Mesenchymal stem cell (in vitro differentiated cells and primary cell): Measurements from ENCODE around the gene CORO6.

Source experiments
- DNase-seq: peaks from one replicate; pipeline ENCODE4 v3.0.0-alpha.2; 2013
- H2AFZ ChIP-seq: one replicate; pipeline ENCODE4 v1.6.1; 2013; ENCODE audit warnings: low read depth, mild to moderate bottlenecking, control low read depth, inconsistent platforms, low read length, moderate library complexity
- H2AK5ac ChIP-seq: 2 replicates; pipeline ENCODE4 v1.6.1; 2013; ENCODE audit warnings: low read length, moderate library complexity, mild to moderate bottlenecking, inconsistent platforms; ENCODE audit not compliant: severe bottlenecking
- H2BK120ac ChIP-seq: one replicate; pipeline ENCODE4 v1.6.1; 2013; ENCODE audit warnings: low read depth, mild to moderate bottlenecking, inconsistent platforms, low read length, moderate library complexity
- H2BK12ac ChIP-seq, 2 experiments: one replicate each; pipeline ENCODE4 v1.6.1; 2013; ENCODE audit warnings: inconsistent platforms in 2 of 2, low read length in 2 of 2, mild to moderate bottlenecking in 2 of 2, moderate library complexity in 2 of 2, control low read depth in 1 of 2
- H2BK15ac ChIP-seq: one replicate; pipeline ENCODE4 v1.6.1; 2013; ENCODE audit warnings: mild to moderate bottlenecking, low read depth, inconsistent platforms; ENCODE audit not compliant: poor library complexity, severe bottlenecking
- H2BK5ac ChIP-seq: 2 replicates; pipeline ENCODE4 v1.6.1; 2013; ENCODE audit warnings: low read depth, mild to moderate bottlenecking, low read length, control low read depth, inconsistent platforms; ENCODE audit not compliant: poor library complexity, severe bottlenecking
- H3K14ac ChIP-seq, 2 experiments: one replicate each; pipeline ENCODE4 v1.6.1; 2013; ENCODE audit warnings: inconsistent platforms in 2 of 2, low read length in 2 of 2, control low read depth in 1 of 2, mild to moderate bottlenecking in 1 of 2, moderate library complexity in 1 of 2
- H3K18ac ChIP-seq, 2 experiments: one replicate each; pipeline ENCODE4 v1.6.1; 2013; ENCODE audit warnings: inconsistent platforms in 2 of 2, low read length in 2 of 2, control low read depth in 1 of 2, low read depth in 1 of 2, mild to moderate bottlenecking in 1 of 2
- H3K23ac ChIP-seq, 2 experiments: one replicate each; pipeline ENCODE4 v1.6.1; 2013; ENCODE audit warnings: inconsistent platforms in 2 of 2, low read length in 2 of 2, mild to moderate bottlenecking in 2 of 2, moderate library complexity in 2 of 2, control low read depth in 1 of 2
- H3K27ac ChIP-seq: 2 replicates; pipeline ENCODE4 v1.5.1; 2013; ENCODE audit warnings: mild to moderate bottlenecking, moderate library complexity, low read length, control low read depth, inconsistent platforms; ENCODE audit not compliant: poor library complexity, severe bottlenecking
- H3K27me3 ChIP-seq, 2 experiments: 2 replicates each; pipeline versions ENCODE4 v1.6.1 to v1.7.0; 2013; ENCODE audit warnings: low read length in 2 of 2, mild to moderate bottlenecking in 2 of 2, moderate library complexity in 2 of 2, control low read depth in 1 of 2, inconsistent platforms in 1 of 2; ENCODE audit not compliant: control insufficient read depth in 1 of 2, insufficient read depth in 1 of 2
- H3K36me3 ChIP-seq, 2 experiments: 2 replicates each; pipeline versions ENCODE4 v1.6.1 to v1.7.0; 2013; ENCODE audit warnings: low read length in 2 of 2, control low read depth in 1 of 2, inconsistent platforms in 1 of 2, low read depth in 1 of 2, mild to moderate bottlenecking in 1 of 2; ENCODE audit not compliant: insufficient read depth in 2 of 2, control insufficient read depth in 1 of 2
- H3K4ac ChIP-seq, 2 experiments: one replicate each; pipeline ENCODE4 v1.6.1; 2013; ENCODE audit warnings: inconsistent platforms in 2 of 2, low read length in 2 of 2, mild to moderate bottlenecking in 2 of 2, moderate library complexity in 2 of 2, control low read depth in 1 of 2, low read depth in 1 of 2
- H3K4me1 ChIP-seq: 2 replicates; pipeline ENCODE4 v1.6.1; 2013; ENCODE audit warnings: low read depth, low read length, control low read depth; ENCODE audit not compliant: control insufficient read depth, insufficient read depth
- H3K4me2 ChIP-seq: 2 replicates; pipeline ENCODE4 v1.6.1; 2013; ENCODE audit warnings: low read length, mild to moderate bottlenecking, inconsistent platforms; ENCODE audit not compliant: poor library complexity, severe bottlenecking
- H3K4me3 ChIP-seq, 2 experiments: 2 replicates each; pipeline versions ENCODE4 v1.5.1 to v1.7.0; 2013; ENCODE audit warnings: low read length in 2 of 2, mild to moderate bottlenecking in 2 of 2, control low read depth in 1 of 2, low read depth in 1 of 2; ENCODE audit not compliant: insufficient read depth in 1 of 2
- H3K79me1 ChIP-seq: replicated peaks from 2 replicates; pipeline ENCODE4 v1.6.1; 2013; ENCODE audit warnings: mild to moderate bottlenecking, control low read depth, low read length, inconsistent platforms; ENCODE audit not compliant: poor library complexity, severe bottlenecking
- H3K9ac ChIP-seq: 2 replicates; pipeline ENCODE4 v1.7.0; 2013; ENCODE audit warnings: mild to moderate bottlenecking, low read length, moderate library complexity
- H3K9me3 ChIP-seq: 2 replicates; pipeline ENCODE4 v1.7.0; 2013; ENCODE audit warnings: mild to moderate bottlenecking, low read length; ENCODE audit not compliant: control insufficient read depth
- H4K8ac ChIP-seq: one replicate; pipeline ENCODE4 v1.6.1; 2013; ENCODE audit warnings: inconsistent platforms, mild to moderate bottlenecking, low read length, moderate library complexity
- H4K91ac ChIP-seq: one replicate; pipeline ENCODE4 v1.6.1; 2013; ENCODE audit warnings: mild to moderate bottlenecking, low read length, inconsistent platforms
- WGBS: methylation state at CpG from one replicate; pipeline ENCODE4 v1.1.7; 2013; ENCODE audit warnings: mixed read lengths; 5-methylcytosine and 5-hydroxymethylcytosine counted together

CORO6 gene

GRCh38 chr17:29665481-29665810 is 42.7 kb upstream of the CORO6 start:
- no CpG with 5 or more reads among the region's 1 CpG for whole genome bisulfite sequencing
- Histone ChIP-seq H3K36me3 (peaks cover 16 to 42% of the 10 kb centered on the region in 2 experiments), H3K27me3 (no peaks in the 10 kb centered on the region), H2BK15ac (no peak overlapping the region), H3K9me3 (no peaks in the 10 kb centered on the region), H2BK5ac (no peak overlapping the region), H3K18ac (no peak overlapping the region), H3K9ac (no peak overlapping the region), H2AK5ac (no peak overlapping the region), H3K14ac (no peak overlapping the region), H4K91ac (no peak overlapping the region), H2BK120ac (no peak overlapping the region), H2BK12ac (no peak overlapping the region), H3K4me3 (no peak overlapping the region), H4K8ac (no peak overlapping the region), H3K27ac (peak overlapping the region; percentile 19), H3K4me2 (no peak overlapping the region), H3K4me1 (peaks cover 1% of the 10 kb centered on the region), H3K79me1 (peaks cover 3% of the 10 kb centered on the region), H2AFZ (no peak overlapping the region), H3K4ac (no peak overlapping the region), H3K23ac (no peak overlapping the region)
- no peak for DNase-seq

- Histone ChIP-seq H4K91ac (no peak overlapping the region), H3K79me1 (peaks cover 3% of the 10 kb centered on the region), H3K9me3 (no peaks in the 10 kb centered on the region), H2BK5ac (no peak overlapping the region), H2AFZ (no peak overlapping the region), H3K36me3 (peaks cover 15 to 39% of the 10 kb centered on the region in 2 experiments), H4K8ac (no peak overlapping the region), H3K4me3 (no peak overlapping the region), H2BK120ac (no peak overlapping the region), H3K4me1 (peaks cover 1% of the 10 kb centered on the region), H3K27me3 (no peaks in the 10 kb centered on the region), H3K27ac (peak overlapping the region; percentile 19), H3K9ac (no peak overlapping the region), H2BK15ac (no peak overlapping the region), H3K18ac (no peak overlapping the region), H2BK12ac (no peak overlapping the region), H3K4me2 (no peak overlapping the region), H3K14ac (no peak overlapping the region), H3K4ac (no peak overlapping the region), H2AK5ac (no peak overlapping the region), H3K23ac (no peak overlapping the region)
- WGBS: 71% methylated on average over 1 of the region's 2 CpGs
- DNase-seq: peak; percentile 54
Observed at GRCh38 chr17:29664743-29665480, 42.2 kb upstream of the CORO6 start.

- no peak overlapping the region for H3K4me2 ChIP-seq
- peak; percentile 65 for DNase-seq
- H4K8ac ChIP-seq: no peak overlapping the region
- no peaks in the 10 kb centered on the region for H3K9me3 ChIP-seq
- no peak overlapping the region for H3K4me3 ChIP-seq
- H2BK5ac ChIP-seq: no peak overlapping the region
- peaks cover 1% of the 10 kb centered on the region for H3K4me1 ChIP-seq
- H3K9ac ChIP-seq: peak overlapping the region; percentile 1
- H2BK15ac ChIP-seq: no peak overlapping the region
- no peak overlapping the region for H2AFZ ChIP-seq
- peaks cover 16 to 37% of the 10 kb centered on the region in 2 experiments for H3K36me3 ChIP-seq
- no peak overlapping the region for H2AK5ac ChIP-seq
- H3K4ac ChIP-seq: no peak overlapping the region
- peak overlapping the region; percentile 62 to 65 for H3K18ac ChIP-seq
- peaks cover 2% of the 10 kb centered on the region for H3K79me1 ChIP-seq
- no peak overlapping the region for H2BK120ac ChIP-seq
- H3K27me3 ChIP-seq: no peaks in the 10 kb centered on the region
- no peak overlapping the region for H4K91ac ChIP-seq
- WGBS: no CpG with 5 or more reads among the region's 1 CpG
- no peak overlapping the region for H2BK12ac ChIP-seq
- no peak overlapping the region for H3K14ac ChIP-seq
- peak overlapping the region; percentile 51 for H3K27ac ChIP-seq
- H3K23ac ChIP-seq: no peak overlapping the region
Observed at GRCh38 chr17:29663155-29663554, 40.4 kb upstream of the CORO6 start.

GRCh38 chr17:29661213-29661612 is 38.5 kb upstream of the CORO6 start:
- H3K27me3 ChIP-seq: no peaks in the 10 kb centered on the region
- peaks cover 12 to 19% of the 10 kb centered on the region in 2 experiments for H3K36me3 ChIP-seq
- no peak overlapping the region for H2BK120ac ChIP-seq
- H2BK5ac ChIP-seq: no peak overlapping the region
- no peak overlapping the region for H4K91ac ChIP-seq
- no peak overlapping the region for H2AK5ac ChIP-seq
- no peak overlapping the region for H2BK15ac ChIP-seq
- no peak overlapping the region for H3K23ac ChIP-seq
- no peak overlapping the region for H3K27ac ChIP-seq
- no peak overlapping the region for H3K4me2 ChIP-seq
- H3K14ac ChIP-seq: no peak overlapping the region
- H3K4me1 ChIP-seq: peaks cover 1% of the 10 kb centered on the region
- no peaks in the 10 kb centered on the region for H3K9me3 ChIP-seq
- no peak overlapping the region for H3K9ac ChIP-seq
- H4K8ac ChIP-seq: no peak overlapping the region
- no peak for DNase-seq
- H3K79me1 ChIP-seq: peaks cover 2% of the 10 kb centered on the region
- no peak overlapping the region for H2BK12ac ChIP-seq
- H3K4me3 ChIP-seq: no peak overlapping the region
- no peak overlapping the region for H3K4ac ChIP-seq
- H3K18ac ChIP-seq: no peak overlapping the region
- H2AFZ ChIP-seq: no peak overlapping the region
- WGBS: 90% methylated on average over 2 of the region's 2 CpGs
